ENCODE data around the gene UBR4.
"Not testable (repeated sequence)": the region's sequence is repeated elsewhere in the genome, so short reads cannot be mapped to it uniquely, and the experiment has no call there.

Gene UBR4

GRCh38 chr1:19209990-19210771, at the start of gene UBR4:
Gene UBR4, minus strand, starts transcription at chr1:19210266. Its CDS starts 18 bp downstream, at chr1:19210248.
- peak; percentile 90 for DNase-seq

DNA sequence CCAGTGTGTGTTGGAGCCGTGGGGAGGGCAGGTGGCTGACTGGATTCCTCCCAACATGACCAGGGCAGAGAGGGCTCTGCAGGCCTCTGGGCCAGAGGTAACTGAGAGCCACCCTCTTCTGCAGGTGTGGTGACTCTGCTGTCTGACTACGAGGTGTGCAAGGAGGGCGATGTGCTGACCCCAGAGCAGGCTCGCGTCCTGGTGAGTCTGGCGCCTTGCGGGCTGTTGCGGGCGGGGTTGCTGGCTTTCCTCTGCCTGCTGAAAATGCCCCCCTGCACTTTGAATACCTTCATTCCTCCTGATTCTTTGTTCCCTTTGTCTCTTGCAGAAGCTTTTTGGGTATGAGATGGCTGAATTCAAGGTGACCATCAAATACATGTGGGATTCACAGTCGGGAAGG, 48.3 kb upstream of the UBR4 start:
- no peak for DNase-seq

GRCh38 chr1:19257178-19257914, 47.3 kb upstream of the UBR4 start:
- no peak for DNase-seq

GRCh38 chr1:19256301-19256700, 46.2 kb upstream of the UBR4 start:
- not testable (repeated sequence) for DNase-seq

DNA sequence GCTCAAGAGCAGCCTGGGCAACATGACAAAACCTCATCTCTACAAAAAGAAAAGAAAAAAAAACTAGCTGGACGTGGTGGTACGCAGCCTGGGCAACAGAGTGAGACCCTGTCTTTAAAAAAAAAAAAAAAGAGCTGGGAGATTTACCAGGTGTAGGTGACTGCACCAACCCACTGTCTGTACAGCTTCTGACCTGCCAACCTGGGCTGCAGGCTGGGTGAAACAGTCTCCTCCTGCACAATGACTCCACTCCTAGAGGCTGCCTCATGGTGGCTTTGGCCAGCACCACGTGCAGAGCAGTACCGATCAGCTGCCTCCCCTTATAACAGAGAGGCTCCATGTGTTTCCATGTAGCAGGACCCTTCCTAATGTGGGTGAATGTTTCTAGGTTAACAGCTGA, 45.2 kb upstream of the UBR4 start:
- no peak for DNase-seq

DNA sequence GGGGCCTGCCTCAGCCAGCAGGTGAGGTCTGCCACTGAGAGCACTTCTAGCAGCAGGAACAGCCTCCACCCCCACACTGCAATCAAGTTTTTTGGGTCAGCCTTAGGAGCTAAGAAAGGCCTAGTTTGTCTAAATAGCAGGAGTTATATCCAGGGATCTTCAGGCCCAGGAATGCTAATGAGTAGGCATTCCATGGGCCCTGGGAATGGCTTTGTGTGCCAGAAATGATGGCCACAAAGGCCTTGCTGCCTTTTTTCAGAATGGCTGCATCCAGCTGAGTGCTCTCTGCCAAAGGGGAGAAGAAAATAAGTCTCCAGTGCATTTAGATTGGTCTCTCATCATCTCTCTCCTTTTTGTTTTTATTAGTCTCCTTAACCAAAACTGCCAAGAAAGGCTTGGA, 44.4 kb upstream of the UBR4 start:
- DNase-seq, result no peak

- peak; percentile 96 for DNase-seq
These were observed 41.5 kb upstream of the UBR4 start, which contains the start of the genes EMC1 and MRTO4 for GRCh38 chr1:19251305-19252196. Gene EMC1, minus strand, starts transcription at chr1:19251524. Its CDS starts 15 bp downstream, at chr1:19251509. Gene MRTO4, plus strand, starts transcription at chr1:19251805. Its CDS starts 31 bp downstream, at chr1:19251836.

GRCh38 chr1:19250629-19251304, 40.7 kb upstream of the UBR4 start:
- DNase-seq, result no peak

DNA sequence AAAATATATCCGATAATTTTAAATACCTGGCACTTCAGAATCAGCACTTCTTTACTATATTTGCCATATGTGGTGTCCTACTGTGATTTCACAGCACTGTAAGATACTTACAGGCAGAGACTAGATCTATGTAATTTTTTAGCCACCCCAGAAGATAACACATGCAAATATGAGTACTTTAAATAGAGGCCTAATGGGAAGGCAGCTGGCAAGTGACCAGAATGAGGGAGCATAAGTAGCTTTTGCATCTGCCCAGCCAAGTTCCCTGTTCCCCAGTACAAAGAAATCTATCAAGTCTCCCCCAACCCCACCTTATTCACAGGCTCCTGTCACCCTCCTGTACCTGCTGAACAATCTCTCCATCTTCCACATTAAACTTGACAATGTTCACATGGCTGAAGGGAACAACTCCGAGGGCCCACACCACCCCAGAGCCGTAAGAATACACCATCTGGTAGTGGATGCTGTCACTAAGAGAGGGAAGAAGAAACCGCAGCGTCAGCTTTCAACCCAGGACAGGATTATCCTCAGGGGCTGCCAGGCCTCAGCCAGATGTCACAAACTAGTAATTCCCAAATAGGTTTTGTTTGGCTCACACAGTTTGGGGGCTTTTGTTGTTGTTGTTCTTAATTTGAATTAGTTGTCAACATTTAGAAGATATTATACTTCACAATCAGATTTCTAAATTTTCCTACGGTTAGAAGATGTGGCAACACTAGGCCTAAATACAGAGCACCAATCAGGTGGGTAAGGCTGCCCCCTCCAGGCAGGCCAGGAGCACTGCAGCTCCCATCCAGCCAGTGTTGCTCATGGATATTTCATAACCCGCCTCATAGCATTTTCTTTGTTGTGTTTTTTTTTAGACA, 30.8 kb upstream of the UBR4 start:
- DNase-seq, result no peak

- DNase-seq, result no peak
These were observed 29.8 kb upstream of the UBR4 start for GRCh38 chr1:19239876-19240275.

DNA sequence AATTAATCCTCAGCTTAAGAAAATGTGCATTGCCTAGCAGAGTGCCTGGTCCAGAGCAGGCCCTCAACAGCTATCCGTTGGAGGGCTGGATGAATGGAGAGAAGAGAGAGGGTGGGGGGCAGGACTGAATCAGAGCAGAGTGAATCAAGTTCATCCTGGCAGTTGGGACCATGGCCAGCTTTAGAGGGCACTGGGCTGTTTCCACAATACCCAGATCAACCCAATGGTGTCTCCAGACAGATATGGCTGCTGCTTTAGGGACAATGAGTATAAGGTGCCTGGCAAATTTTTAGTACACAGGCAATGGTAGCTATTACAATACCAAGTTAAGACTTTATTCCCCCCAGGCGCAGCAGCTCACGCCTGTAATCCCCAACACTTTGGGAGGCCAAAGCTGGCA, 24.2 kb upstream of the UBR4 start:
- no peak for DNase-seq

- DNase-seq, result no peak
These were observed 22.4 kb upstream of the UBR4 start for GRCh38 chr1:19232524-19232846.

DNA sequence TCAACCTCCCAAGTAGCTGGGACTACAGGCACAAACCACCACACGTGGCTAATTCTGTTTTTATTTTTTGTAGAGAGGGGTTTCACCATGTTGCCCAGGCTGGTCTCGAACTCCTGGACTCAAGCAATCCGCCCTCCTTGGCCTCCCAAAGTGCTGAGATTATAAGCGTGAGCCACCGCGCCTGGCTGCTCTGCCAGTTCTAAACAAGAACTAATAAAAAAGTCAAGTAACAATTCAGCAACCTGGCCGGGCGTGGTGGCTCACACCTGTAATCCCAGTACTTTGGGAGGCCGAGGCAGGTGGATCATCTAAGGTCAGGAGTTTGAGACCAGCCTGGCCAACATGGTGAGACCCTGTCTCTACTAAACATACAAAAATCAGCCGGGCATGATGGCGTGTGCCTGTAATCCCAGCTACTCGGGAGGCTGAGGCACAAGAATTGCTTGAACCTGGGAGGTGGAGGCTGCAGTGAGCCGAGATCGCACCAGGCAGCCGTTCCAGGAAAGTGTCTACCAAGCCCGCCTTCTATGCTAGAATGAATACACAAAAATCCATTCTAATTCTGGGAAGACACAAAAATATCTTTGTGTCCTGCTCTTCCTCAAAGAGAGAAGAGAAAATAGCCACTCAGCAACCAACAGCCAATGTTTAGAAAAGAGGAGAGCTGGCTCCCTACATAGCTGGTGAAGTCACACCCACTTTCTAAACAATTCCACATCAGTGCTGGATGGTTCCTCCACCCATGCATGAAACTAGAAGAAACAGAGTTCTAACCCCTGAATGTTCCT, 21.9 kb upstream of the UBR4 start:
- not testable (repeated sequence) for DNase-seq

GRCh38 chr1:19229828-19230325, 19.8 kb upstream of the UBR4 start:
- no peak for DNase-seq

DNA sequence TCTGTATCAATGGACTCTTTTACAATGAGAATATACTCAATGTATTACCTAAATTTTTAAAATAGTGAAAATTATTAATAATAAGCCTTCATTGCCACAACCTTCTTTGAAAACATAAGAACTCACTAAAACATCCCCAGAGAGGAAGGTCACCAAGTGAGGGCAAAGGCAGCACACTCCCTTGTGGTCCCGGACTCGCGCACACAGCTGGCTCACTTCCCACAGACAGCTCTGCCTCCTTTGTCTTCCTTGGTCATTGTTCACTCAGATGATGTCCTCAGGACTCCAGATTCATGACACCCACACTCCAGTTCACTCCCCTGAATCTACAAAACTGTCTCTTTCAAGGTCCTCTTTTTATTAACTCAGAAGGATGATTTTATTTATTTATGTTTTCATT, 19.2 kb upstream of the UBR4 start:
- DNase-seq, result no peak

GRCh38 chr1:19222979-19223824, 13.1 kb upstream of the UBR4 start:
- no peak for DNase-seq

DNA sequence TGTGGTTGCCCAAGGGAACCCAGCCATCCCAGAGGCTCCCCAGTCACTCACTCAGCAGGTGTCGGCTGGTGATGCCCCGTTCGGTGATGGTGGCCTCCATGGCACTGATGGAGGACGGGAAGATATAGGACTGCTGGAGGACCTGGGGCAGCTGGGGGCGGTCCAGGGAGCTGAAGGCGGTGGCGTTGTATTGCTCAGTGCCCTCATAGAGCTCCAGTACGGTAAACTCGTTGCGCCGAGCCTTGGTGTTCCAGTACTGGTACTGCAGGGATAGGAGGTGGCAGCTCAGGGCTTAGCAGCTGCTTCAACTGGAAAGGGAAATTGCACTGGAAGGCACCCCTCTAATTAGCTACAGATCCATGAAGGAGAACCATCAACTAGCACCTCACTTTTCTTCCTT, 12.5 kb upstream of the UBR4 start:
- DNase-seq, result no peak

GRCh38 chr1:19220991-19221390, 10.9 kb upstream of the UBR4 start:
- no peak for DNase-seq

- DNase-seq, result no peak
These were observed 10.2 kb upstream of the UBR4 start for GRCh38 chr1:19220080-19220846.

Measured in KG1 (cell line).